ENCODE results near the gene DPP7. TPM values are rescaled to one million over a fixed set of nuclear protein-coding genes. Genes with fewer than 3 reads are reported as not detected.

The DPP7 gene
- total and polyA plus RNA-seq, 2 experiments from 2014 or later, result 19.7 to 26.8 TPM

- no peak for TF ChIP-seq NANOG (IDR thresholded peaks at IDR 0.05; ENCODE audit: borderline replicate concordance)
- TF ChIP-seq, protein P1, sequence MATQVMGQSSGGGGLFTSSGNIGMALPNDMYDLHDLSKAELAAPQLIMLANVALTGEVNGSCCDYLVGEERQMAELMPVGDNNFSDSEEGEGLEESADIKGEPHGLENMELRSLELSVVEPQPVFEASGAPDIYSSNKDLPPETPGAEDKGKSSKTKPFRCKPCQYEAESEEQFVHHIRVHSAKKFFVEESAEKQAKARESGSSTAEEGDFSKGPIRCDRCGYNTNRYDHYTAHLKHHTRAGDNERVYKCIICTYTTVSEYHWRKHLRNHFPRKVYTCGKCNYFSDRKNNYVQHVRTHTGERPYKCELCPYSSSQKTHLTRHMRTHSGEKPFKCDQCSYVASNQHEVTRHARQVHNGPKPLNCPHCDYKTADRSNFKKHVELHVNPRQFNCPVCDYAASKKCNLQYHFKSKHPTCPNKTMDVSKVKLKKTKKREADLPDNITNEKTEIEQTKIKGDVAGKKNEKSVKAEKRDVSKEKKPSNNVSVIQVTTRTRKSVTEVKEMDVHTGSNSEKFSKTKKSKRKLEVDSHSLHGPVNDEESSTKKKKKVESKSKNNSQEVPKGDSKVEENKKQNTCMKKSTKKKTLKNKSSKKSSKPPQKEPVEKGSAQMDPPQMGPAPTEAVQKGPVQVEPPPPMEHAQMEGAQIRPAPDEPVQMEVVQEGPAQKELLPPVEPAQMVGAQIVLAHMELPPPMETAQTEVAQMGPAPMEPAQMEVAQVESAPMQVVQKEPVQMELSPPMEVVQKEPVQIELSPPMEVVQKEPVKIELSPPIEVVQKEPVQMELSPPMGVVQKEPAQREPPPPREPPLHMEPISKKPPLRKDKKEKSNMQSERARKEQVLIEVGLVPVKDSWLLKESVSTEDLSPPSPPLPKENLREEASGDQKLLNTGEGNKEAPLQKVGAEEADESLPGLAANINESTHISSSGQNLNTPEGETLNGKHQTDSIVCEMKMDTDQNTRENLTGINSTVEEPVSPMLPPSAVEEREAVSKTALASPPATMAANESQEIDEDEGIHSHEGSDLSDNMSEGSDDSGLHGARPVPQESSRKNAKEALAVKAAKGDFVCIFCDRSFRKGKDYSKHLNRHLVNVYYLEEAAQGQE (IDR thresholded peaks at IDR 0.05; ENCODE audit: unreplicated experiment), result no peak
Observed at GRCh38 chr9:137113385-137114159, 961 bp downstream of the DPP7 start (continued).

- Histone ChIP-seq H3K79me2 (replicated peaks; ENCODE audit: insufficient read depth) (no peaks in the 10 kb centered on the region), H3K9me2 (ENCODE audit: insufficient read depth) (no peaks in the 10 kb centered on the region), H2AFZ (no peak overlapping the region), H3K36me3 (ENCODE audit: insufficient read depth) (no peaks in the 10 kb centered on the region), H3K4me1 (ENCODE audit: insufficient read depth) (no peaks in the 10 kb centered on the region; the same call in 1 of the 2 replicates), H3K4me2 (no peak overlapping the region), H3K4me3 (no peak overlapping the region), H3K27me3 (ENCODE audit: insufficient read depth) (peaks cover 44% of the 10 kb centered on the region), H3K27ac (ENCODE audit: low read depth) (no peak overlapping the region), H3F3A (replicated peaks; ENCODE audit: low read depth) (no peaks in the 10 kb centered on the region), H4K20me1 (replicated peaks; ENCODE audit: insufficient read depth) (no peaks in the 10 kb centered on the region)
- Mint-ChIP-seq H3K4me1 (no peaks in the 10 kb centered on the region), H3K9me3 (peaks cover 2% of the 10 kb centered on the region; the same call in 1 of the 3 replicates), H3K36me3 (ENCODE audit: low read depth) (0 out of 3 replicates have a peak, but pooled peaks cover 3% of the 10 kb centered on the region), H3K27ac (no peak overlapping the region), H3K4me3 (no peak overlapping the region), H3K27me3 (ENCODE audit: insufficient read depth, low read depth, poor library complexity) (peaks cover 23% of the 10 kb centered on the region)
- DNase-seq (ENCODE audit: low spot score), result no peak
- no peak for ATAC-seq
- TF ChIP-seq, protein P2, sequence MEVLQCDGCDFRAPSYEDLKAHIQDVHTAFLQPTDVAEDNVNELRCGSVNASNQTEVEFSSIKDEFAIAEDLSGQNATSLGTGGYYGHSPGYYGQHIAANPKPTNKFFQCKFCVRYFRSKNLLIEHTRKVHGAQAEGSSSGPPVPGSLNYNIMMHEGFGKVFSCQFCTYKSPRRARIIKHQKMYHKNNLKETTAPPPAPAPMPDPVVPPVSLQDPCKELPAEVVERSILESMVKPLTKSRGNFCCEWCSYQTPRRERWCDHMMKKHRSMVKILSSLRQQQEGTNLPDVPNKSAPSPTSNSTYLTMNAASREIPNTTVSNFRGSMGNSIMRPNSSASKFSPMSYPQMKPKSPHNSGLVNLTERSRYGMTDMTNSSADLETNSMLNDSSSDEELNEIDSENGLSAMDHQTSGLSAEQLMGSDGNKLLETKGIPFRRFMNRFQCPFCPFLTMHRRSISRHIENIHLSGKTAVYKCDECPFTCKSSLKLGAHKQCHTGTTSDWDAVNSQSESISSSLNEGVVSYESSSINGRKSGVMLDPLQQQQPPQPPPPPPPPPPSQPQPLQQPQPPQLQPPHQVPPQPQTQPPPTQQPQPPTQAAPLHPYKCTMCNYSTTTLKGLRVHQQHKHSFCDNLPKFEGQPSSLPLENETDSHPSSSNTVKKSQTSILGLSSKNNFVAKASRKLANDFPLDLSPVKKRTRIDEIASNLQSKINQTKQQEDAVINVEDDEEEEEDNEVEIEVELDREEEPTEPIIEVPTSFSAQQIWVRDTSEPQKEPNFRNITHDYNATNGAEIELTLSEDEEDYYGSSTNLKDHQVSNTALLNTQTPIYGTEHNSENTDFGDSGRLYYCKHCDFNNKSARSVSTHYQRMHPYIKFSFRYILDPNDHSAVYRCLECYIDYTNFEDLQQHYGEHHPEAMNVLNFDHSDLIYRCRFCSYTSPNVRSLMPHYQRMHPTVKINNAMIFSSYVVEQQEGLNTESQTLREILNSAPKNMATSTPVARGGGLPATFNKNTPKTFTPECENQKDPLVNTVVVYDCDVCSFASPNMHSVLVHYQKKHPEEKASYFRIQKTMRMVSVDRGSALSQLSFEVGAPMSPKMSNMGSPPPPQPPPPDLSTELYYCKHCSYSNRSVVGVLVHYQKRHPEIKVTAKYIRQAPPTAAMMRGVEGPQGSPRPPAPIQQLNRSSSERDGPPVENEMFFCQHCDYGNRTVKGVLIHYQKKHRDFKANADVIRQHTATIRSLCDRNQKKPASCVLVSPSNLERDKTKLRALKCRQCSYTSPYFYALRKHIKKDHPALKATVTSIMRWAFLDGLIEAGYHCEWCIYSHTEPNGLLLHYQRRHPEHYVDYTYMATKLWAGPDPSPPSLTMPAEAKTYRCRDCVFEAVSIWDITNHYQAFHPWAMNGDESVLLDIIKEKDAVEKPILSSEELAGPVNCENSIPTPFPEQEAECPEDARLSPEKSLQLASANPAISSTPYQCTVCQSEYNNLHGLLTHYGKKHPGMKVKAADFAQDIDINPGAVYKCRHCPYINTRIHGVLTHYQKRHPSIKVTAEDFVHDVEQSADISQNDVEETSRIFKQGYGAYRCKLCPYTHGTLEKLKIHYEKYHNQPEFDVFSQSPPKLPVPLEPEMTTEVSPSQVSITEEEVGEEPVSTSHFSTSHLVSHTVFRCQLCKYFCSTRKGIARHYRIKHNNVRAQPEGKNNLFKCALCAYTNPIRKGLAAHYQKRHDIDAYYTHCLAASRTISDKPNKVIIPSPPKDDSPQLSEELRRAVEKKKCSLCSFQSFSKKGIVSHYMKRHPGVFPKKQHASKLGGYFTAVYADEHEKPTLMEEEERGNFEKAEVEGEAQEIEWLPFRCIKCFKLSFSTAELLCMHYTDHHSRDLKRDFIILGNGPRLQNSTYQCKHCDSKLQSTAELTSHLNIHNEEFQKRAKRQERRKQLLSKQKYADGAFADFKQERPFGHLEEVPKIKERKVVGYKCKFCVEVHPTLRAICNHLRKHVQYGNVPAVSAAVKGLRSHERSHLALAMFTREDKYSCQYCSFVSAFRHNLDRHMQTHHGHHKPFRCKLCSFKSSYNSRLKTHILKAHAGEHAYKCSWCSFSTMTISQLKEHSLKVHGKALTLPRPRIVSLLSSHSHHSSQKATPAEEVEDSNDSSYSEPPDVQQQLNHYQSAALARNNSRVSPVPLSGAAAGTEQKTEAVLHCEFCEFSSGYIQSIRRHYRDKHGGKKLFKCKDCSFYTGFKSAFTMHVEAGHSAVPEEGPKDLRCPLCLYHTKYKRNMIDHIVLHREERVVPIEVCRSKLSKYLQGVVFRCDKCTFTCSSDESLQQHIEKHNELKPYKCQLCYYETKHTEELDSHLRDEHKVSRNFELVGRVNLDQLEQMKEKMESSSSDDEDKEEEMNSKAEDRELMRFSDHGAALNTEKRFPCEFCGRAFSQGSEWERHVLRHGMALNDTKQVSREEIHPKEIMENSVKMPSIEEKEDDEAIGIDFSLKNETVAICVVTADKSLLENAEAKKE (CRISPR knock-in tag; IDR thresholded peaks at IDR 0.05), result no peak
- no peak for TF ChIP-seq JUNB (IDR thresholded peaks at IDR 0.05; ENCODE audit: unreplicated experiment)
- TF ChIP-seq STAT1 (IDR thresholded peaks at IDR 0.05; ENCODE audit: unreplicated experiment), result no peak
- TF ChIP-seq ETS1 (IDR thresholded peaks at IDR 0.05), result no peak
- no peak for TF ChIP-seq NANOG (IDR thresholded peaks at IDR 0.05; ENCODE audit: borderline replicate concordance)
- no peak for TF ChIP-seq CTCF (conservative IDR thresholded peaks at IDR 0.05; ENCODE audit: low read depth in 2 of 2)
- no peak for TF ChIP-seq ZNF114 (CRISPR knock-in tag; IDR thresholded peaks at IDR 0.05)
- TF ChIP-seq ZNF331 (CRISPR knock-in tag; IDR thresholded peaks at IDR 0.05; ENCODE audit: low read depth), result no peak
- TF ChIP-seq CREB1 (CRISPR knock-in tag; IDR thresholded peaks at IDR 0.05; ENCODE audit: low read depth), result no peak
Observed at GRCh38 chr9:137112564-137113384, 1.8 kb downstream of the DPP7 start.
